ENCODE data around the gene JMJD1C. TPM values are rescaled to one million over a fixed set of nuclear protein-coding genes. Genes with fewer than 3 reads are reported as not detected.

JMJD1C gene
- total RNA-seq, 1 experiment from 2014 or later = 139 TPM

DNA sequence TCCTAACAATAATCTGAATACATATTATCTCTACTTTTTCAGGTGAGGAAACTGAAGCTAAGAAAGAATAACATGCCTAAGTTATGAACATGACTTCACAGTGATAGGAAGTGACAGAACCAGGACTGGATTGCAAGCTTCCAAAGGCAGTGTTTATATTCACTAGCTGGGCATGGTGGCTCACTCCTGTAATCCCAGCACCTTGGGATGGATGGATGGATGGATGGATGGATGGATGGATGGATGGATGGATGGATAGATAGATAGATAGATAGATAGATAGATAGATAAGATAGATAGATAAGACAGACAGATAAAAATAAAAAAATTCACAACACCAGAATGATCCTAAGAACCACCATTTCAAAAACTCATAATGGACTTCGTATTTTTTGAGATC is 18.2 kb upstream of the JMJD1C start:
- DNase-seq (no peak), ATAC-seq (no peak)
- ChIA-PET POLR2A (ENCODE audit: unreplicated experiment) (no interaction called here), CTCF (no interaction called here)
- no peak overlapping the region for H3K4me3 ChIP-seq (ENCODE audit: low read length)
- H3K9ac ChIP-seq (ENCODE audit: low read length) = no peak overlapping the region
- no peaks in the 10 kb centered on the region for H3K4me1 ChIP-seq (ENCODE audit: insufficient read depth, low read length)
- peaks cover 98% of the 10 kb centered on the region for H3K79me2 ChIP-seq (ENCODE audit: low read length)
- H3K4me2 ChIP-seq (ENCODE audit: low read length) = no peak overlapping the region
- intact Hi-C loops (cut with micrococcal nuclease) = loop anchor here (5.0 kb wide), 1 partner anchor 33 kb away; no protein-coding TSS in a partner anchor
- H4K20me1 ChIP-seq (ENCODE audit: low read length) = peaks cover 16% of the 10 kb centered on the region; the same call in 1 of the 2 replicates
- TF ChIP-seq EZH2 (IDR thresholded peaks at IDR 0.05; ENCODE audit: low read length, unreplicated experiment) (no peak), EZH2phosphoT487 (IDR thresholded peaks at IDR 0.05; ENCODE audit: borderline replicate concordance, low read length) (no peak)
- TF ChIP-seq, protein P1, sequence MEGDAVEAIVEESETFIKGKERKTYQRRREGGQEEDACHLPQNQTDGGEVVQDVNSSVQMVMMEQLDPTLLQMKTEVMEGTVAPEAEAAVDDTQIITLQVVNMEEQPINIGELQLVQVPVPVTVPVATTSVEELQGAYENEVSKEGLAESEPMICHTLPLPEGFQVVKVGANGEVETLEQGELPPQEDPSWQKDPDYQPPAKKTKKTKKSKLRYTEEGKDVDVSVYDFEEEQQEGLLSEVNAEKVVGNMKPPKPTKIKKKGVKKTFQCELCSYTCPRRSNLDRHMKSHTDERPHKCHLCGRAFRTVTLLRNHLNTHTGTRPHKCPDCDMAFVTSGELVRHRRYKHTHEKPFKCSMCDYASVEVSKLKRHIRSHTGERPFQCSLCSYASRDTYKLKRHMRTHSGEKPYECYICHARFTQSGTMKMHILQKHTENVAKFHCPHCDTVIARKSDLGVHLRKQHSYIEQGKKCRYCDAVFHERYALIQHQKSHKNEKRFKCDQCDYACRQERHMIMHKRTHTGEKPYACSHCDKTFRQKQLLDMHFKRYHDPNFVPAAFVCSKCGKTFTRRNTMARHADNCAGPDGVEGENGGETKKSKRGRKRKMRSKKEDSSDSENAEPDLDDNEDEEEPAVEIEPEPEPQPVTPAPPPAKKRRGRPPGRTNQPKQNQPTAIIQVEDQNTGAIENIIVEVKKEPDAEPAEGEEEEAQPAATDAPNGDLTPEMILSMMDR (conservative IDR thresholded peaks at IDR 0.05; ENCODE audit: low read depth, low read length) = no peak
- H3K36me3 ChIP-seq (ENCODE audit: low read depth, low read length) = no peaks in the 10 kb centered on the region
- H3K27me3 ChIP-seq (ENCODE audit: low read length) = no peaks in the 10 kb centered on the region
- no peaks in the 10 kb centered on the region for H3K9me3 ChIP-seq (ENCODE audit: low read length)
- no peaks in the 10 kb centered on the region for H3F3A ChIP-seq (ENCODE audit: low read length, unreplicated experiment)
- no peaks in the 10 kb centered on the region for H3K9me2 ChIP-seq (replicated peaks; ENCODE audit: low read length)
- H2AFZ ChIP-seq (ENCODE audit: low read length) = no peak overlapping the region
- no TSS peak for BruUV-seq (replicated peaks)
- no peak overlapping the region for H3K27ac ChIP-seq (ENCODE audit: low read length)

DNA sequence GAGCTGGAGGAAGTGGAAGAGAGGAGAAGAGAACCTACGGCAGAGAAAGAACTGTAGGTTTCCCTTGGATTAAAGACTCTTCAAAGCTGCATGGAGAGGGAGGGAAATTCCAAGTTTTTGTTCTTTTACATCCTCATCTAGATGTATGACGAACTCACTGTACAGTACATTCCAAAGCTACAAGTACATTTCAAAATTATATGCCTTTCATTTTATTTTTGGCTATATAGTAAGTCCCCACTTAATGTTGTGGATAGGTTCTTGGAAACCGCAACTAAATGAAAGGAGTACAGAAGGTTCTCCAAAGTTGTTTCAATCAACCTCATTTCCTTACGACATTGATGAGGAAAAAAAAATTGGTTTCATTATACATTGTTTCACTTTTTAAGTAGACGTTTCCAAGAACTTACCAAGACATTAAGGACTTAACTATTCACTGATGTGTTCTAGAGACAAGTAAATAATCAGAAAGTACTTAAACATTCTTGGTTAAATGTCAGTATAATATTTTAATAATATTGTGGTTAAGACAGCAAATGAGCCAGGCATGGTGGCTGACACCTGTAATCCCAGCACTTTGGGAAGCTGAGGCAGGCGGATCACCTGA is 16.1 kb upstream of the JMJD1C start:
- ATAC-seq (no peak), DNase-seq (no peak)
- H3K9me2 ChIP-seq (replicated peaks; ENCODE audit: low read length) = no peaks in the 10 kb centered on the region
- no peaks in the 10 kb centered on the region for H3K36me3 ChIP-seq (ENCODE audit: low read depth, low read length)
- ChIA-PET POLR2A (ENCODE audit: unreplicated experiment) (no interaction called here), CTCF (no interaction called here)
- BruUV-seq (replicated peaks) = no TSS peak
- H3K9me3 ChIP-seq (ENCODE audit: low read length) = no peaks in the 10 kb centered on the region
- intact Hi-C loops (cut with micrococcal nuclease) = loop anchor here (5.0 kb wide), 1 partner anchor 35 kb away; no protein-coding TSS in a partner anchor
- no peak overlapping the region for H3K4me2 ChIP-seq (ENCODE audit: low read length)
- no peaks in the 10 kb centered on the region for H3F3A ChIP-seq (ENCODE audit: low read length, unreplicated experiment)
- H2AFZ ChIP-seq (ENCODE audit: low read length) = no peak overlapping the region
- H3K27ac ChIP-seq (ENCODE audit: low read length) = no peak overlapping the region
- TF ChIP-seq EZH2 (IDR thresholded peaks at IDR 0.05; ENCODE audit: low read length, unreplicated experiment) (no peak), EZH2phosphoT487 (IDR thresholded peaks at IDR 0.05; ENCODE audit: borderline replicate concordance, low read length) (no peak)
- TF ChIP-seq, protein P1 (conservative IDR thresholded peaks at IDR 0.05; ENCODE audit: low read depth, low read length) = no peak
- H3K79me2 ChIP-seq (ENCODE audit: low read length) = peaks cover 98% of the 10 kb centered on the region
- H3K4me3 ChIP-seq (ENCODE audit: low read length) = no peak overlapping the region
- H4K20me1 ChIP-seq (ENCODE audit: low read length) = peaks cover 15% of the 10 kb centered on the region; the same call in 1 of the 2 replicates
- no peaks in the 10 kb centered on the region for H3K4me1 ChIP-seq (ENCODE audit: insufficient read depth, low read length)
- H3K9ac ChIP-seq (ENCODE audit: low read length) = no peak overlapping the region
- no peaks in the 10 kb centered on the region for H3K27me3 ChIP-seq (ENCODE audit: low read length)

DNA sequence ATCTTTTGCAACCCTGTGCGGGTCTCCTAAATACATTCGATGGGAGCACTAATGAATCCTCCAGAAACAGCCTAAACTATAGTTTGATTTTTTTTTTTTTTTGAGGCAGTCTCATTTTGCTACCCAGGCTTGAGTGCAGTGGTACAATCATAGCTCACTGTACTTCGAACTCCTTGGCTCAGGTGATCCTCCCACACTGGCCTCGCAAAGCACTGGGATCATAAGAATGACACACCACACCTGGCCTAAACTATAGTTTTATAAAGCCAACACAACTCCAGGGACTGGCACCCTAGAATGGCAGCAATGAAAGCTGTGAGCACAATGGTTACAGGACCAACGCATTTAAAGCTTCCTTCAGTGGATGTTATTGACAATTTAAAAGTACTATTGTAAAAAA is 14.5 kb upstream of the JMJD1C start:
- TF ChIP-seq, protein P1 (conservative IDR thresholded peaks at IDR 0.05; ENCODE audit: low read depth, low read length) = no peak
- TF ChIP-seq EZH2phosphoT487 (IDR thresholded peaks at IDR 0.05; ENCODE audit: borderline replicate concordance, low read length) (no peak), EZH2 (IDR thresholded peaks at IDR 0.05; ENCODE audit: low read length, unreplicated experiment) (no peak)
- H3K9me2 ChIP-seq (replicated peaks; ENCODE audit: low read length) = no peaks in the 10 kb centered on the region
- H3K9ac ChIP-seq (ENCODE audit: low read length) = no peak overlapping the region
- H3K9me3 ChIP-seq (ENCODE audit: low read length) = no peaks in the 10 kb centered on the region
- no peaks in the 10 kb centered on the region for H3K27me3 ChIP-seq (ENCODE audit: low read length)
- H3K36me3 ChIP-seq (ENCODE audit: low read depth, low read length) = 0 out of 2 replicates have a peak, but pooled peaks cover 2% of the 10 kb centered on the region
- H2AFZ ChIP-seq (ENCODE audit: low read length) = no peak overlapping the region
- no TSS peak for BruUV-seq (replicated peaks)
- H3K27ac ChIP-seq (ENCODE audit: low read length) = no peak overlapping the region
- ChIA-PET POLR2A (ENCODE audit: unreplicated experiment) (interaction anchor here (0.5 kb wide), 1 partner anchor 35 kb away, joined by 3 read pairs; no protein-coding TSS in a partner anchor), CTCF (no interaction called here)
- peaks cover 97% of the 10 kb centered on the region for H3K79me2 ChIP-seq (ENCODE audit: low read length)
- no peak for DNase-seq
- no peak overlapping the region for H3K4me3 ChIP-seq (ENCODE audit: low read length)
- H3F3A ChIP-seq (ENCODE audit: low read length, unreplicated experiment) = no peaks in the 10 kb centered on the region
- H3K4me2 ChIP-seq (ENCODE audit: low read length) = no peak overlapping the region
- intact Hi-C loops (cut with micrococcal nuclease) = loop anchor here (5.0 kb wide), 1 partner anchor 37 kb away; no protein-coding TSS in a partner anchor
- no peaks in the 10 kb centered on the region for H3K4me1 ChIP-seq (ENCODE audit: insufficient read depth, low read length)
- H4K20me1 ChIP-seq (ENCODE audit: low read length) = peaks cover 15% of the 10 kb centered on the region; the same call in 1 of the 2 replicates
- no peak for ATAC-seq

Measured in PC-3 (cell line).